Choroid plexus epithelial cell (primary cell): ENCODE results near the gene TEX12.
A peak's percentile ranks its signal among the peaks of the same experiment; 100 is the strongest.

Source experiments
- DNase-seq: peaks from one replicate; pipeline ENCODE4 v3.0.0-alpha.2; 2010; ENCODE audit warnings: low read depth
- H3K4me3 ChIP-seq: 2 replicates; pipeline ENCODE4 v1.5.1; 2011; ENCODE audit warnings: low read depth, mild to moderate bottlenecking, control low read depth, low read length, moderate library complexity
- CTCF ChIP-seq: conservative IDR thresholded peaks from 2 replicates; pipeline ENCODE4 v1.5.1; 2011; ENCODE audit warnings: low read depth, mild to moderate bottlenecking, control low read depth, inconsistent platforms, low read length, moderate library complexity

Gene TEX12

DNA sequence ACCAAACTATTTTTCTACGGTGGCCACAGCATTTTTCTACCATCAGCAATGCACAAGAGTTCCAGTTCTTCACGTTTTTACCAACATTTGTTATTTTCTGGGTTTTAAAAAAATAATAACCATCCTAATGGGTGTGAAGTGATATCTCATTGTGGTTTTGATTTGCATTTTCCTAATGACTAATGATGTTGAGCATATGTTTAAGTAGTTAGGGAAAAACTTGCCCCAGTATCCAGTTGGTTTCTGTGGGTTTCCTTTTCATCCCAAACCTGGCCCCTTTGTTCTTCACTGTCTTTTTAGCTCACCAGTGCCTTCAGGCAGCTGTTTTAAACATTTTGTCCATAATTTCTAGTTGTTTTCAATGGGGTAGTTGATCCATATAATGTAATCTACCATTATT, 44.4 kb downstream of the TEX12 start:
- DNase-seq, result no peak
- no peak for TF ChIP-seq CTCF
- H3K4me3 ChIP-seq, result no peak overlapping the region

GRCh38 chr11:112212290-112212689, 45.1 kb downstream of the TEX12 start:
- DNase-seq, result no peak
- no peak overlapping the region for H3K4me3 ChIP-seq
- TF ChIP-seq CTCF, result no peak

GRCh38 chr11:112212710-112213109, 45.5 kb downstream of the TEX12 start:
- TF ChIP-seq CTCF, result no peak
- H3K4me3 ChIP-seq, result no peak overlapping the region
- DNase-seq, result peak; percentile 54

GRCh38 chr11:112213753-112214152, 46.6 kb downstream of the TEX12 start:
- no peak overlapping the region for H3K4me3 ChIP-seq
- no peak for TF ChIP-seq CTCF
- DNase-seq, result peak; percentile 78

GRCh38 chr11:112215621-112216020, 48.4 kb downstream of the TEX12 start:
- H3K4me3 ChIP-seq, result no peak overlapping the region
- DNase-seq, result no peak
- no peak for TF ChIP-seq CTCF

- TF ChIP-seq CTCF, result no peak
- DNase-seq, result peak; percentile 88
- H3K4me3 ChIP-seq, result no peak overlapping the region
Observed at GRCh38 chr11:112216561-112217105, 49.5 kb downstream of the TEX12 start.

GRCh38 chr11:112219476-112220232, 52.5 kb downstream of the TEX12 start:
- TF ChIP-seq CTCF, result peak; percentile 74
- DNase-seq, result peak; percentile 90

More at GRCh38 chr11:112219476-112220232, 52.5 kb downstream of the TEX12 start:
- no peak overlapping the region for H3K4me3 ChIP-seq
